Mucosa of descending colon (tissue), 3 donors: ENCODE measurements around the gene CPLX4. TPM values are rescaled to one million over a fixed set of nuclear protein-coding genes. Genes with fewer than 3 reads are reported as not detected.

Source experiments
- ATAC-seq: fragments of 200-7000 bp; cut with Tn5 transposase; one replicate; pipeline ENCODE4 v1.9.1; 2020; ENCODE audit warnings: mild to moderate bottlenecking, moderate library complexity
- DNase-seq, 3 donors: peaks; one replicate each; pipeline ENCODE4 v3.0.0-alpha.2; 2020
- H3K36me3 ChIP-seq: fragments of 200-600 bp; one replicate; pipeline ENCODE4 v1.8.0; 2021; ENCODE audit warnings: low read depth, mild to moderate bottlenecking
- H3K4me1 ChIP-seq: fragments of 200-600 bp; one replicate; pipeline ENCODE4 v1.8.0; 2021; ENCODE audit warnings: low read depth, mild to moderate bottlenecking
- H3K4me3 ChIP-seq: fragments of 200-600 bp; one replicate; pipeline ENCODE4 v1.8.0; 2021; ENCODE audit warnings: mild to moderate bottlenecking
- H3K9me3 ChIP-seq: fragments of 200-600 bp; one replicate; pipeline ENCODE4 v1.8.0; 2021; ENCODE audit warnings: mild to moderate bottlenecking
- intact Hi-C, 2 donors: fragments of 100-400 bp; cut with DNase I in 1 of 2; cut with micrococcal nuclease in 1 of 2; formaldehyde crosslinking; loops; one replicate each; pipeline versions ENCODE4 v1.11.0 to v1.11.1; 2022; cut with DNase I, micrococcal nuclease
- total RNA-seq, 3 donors: library from RNA; stranded (reverse); fragmentation: NEBNext Ultra II Directional in 2 of 3; extraction: Animal tissue kit (Norgen Biotek cat#: 25700) in 2 of 3; gene quantifications; one replicate each; pipeline versions ENCODE4 v1.2.1 to v1.2.4, GENCODE V29; 2021 to 2023
- TF ChIP-seq, protein P1 (sequence below): fragments of 200-600 bp; IDR thresholded peaks from one replicate; pipeline ENCODE4 v1.8.0; 2022; ENCODE audit warnings: antibody characterized with exemption, mild to moderate bottlenecking
- donor health status: DM: no; HTN: no; CAD: no; lungs with moderate emphysema.
- donor health status: DM: no; HTN: no; CAD: no.
- donor health status: DM: no; HTN: yes; CAD: no.

CPLX4 gene
- total RNA-seq, 3 donors from 2014 or later = not detected

DNA sequence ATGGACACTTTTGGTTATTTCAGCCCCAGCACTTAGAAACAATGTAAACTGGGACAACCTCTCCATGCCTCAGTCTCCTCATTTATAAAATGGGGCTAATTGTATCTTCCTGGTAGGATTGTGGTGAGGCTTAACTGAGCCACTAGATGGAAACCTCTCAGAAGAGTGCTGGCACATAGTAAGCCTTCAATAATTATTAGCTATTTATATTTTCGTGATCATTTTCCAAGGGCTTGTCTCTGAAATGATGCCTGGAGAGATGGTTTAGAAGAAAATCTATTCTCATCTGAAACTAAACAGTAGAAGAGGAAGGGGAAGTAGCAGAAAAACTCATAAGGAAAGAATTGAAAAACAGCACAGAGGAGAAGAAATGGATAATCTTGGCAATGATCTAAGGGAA, 52.0 kb downstream of the CPLX4 start:
- intact Hi-C loops = no loop called here

DNA sequence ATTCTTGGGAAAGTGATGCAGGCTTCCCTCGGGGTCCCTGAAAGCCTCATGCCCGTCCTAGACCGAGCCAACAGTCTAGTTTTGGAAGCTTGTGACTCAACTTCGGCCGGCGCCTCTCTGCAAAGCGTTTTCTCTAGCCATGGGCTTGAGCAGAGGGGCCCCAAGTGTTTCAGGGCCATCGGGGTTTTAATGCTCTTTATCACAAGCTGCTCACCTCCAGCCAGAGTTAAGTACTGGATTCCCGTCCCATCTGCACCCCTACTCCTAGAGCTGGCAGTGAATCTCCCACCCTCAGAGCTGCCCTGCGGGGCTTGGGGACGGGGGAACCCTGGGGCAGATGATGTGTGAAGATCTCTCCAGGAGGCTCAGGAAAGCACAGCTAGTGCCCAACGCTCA, 52.5 kb downstream of the CPLX4 start:
- TF ChIP-seq, protein P1, sequence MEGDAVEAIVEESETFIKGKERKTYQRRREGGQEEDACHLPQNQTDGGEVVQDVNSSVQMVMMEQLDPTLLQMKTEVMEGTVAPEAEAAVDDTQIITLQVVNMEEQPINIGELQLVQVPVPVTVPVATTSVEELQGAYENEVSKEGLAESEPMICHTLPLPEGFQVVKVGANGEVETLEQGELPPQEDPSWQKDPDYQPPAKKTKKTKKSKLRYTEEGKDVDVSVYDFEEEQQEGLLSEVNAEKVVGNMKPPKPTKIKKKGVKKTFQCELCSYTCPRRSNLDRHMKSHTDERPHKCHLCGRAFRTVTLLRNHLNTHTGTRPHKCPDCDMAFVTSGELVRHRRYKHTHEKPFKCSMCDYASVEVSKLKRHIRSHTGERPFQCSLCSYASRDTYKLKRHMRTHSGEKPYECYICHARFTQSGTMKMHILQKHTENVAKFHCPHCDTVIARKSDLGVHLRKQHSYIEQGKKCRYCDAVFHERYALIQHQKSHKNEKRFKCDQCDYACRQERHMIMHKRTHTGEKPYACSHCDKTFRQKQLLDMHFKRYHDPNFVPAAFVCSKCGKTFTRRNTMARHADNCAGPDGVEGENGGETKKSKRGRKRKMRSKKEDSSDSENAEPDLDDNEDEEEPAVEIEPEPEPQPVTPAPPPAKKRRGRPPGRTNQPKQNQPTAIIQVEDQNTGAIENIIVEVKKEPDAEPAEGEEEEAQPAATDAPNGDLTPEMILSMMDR = no peak
- peaks cover 3% of the 10 kb centered on the region for H3K4me1 ChIP-seq
- DNase-seq (no peak), ATAC-seq (no peak)
- no peak overlapping the region for H3K4me3 ChIP-seq
- no peaks in the 10 kb centered on the region for H3K36me3 ChIP-seq
- intact Hi-C loops = no loop called here
- no peaks in the 10 kb centered on the region for H3K9me3 ChIP-seq

More for the DNA sequence above, 52.0 kb downstream of the CPLX4 start:
- H3K9me3 ChIP-seq = no peaks in the 10 kb centered on the region
- H3K36me3 ChIP-seq = no peaks in the 10 kb centered on the region
- no peak overlapping the region for H3K4me3 ChIP-seq
- DNase-seq (no peak), ATAC-seq (no peak)
- TF ChIP-seq, protein P1 = no peak
- H3K4me1 ChIP-seq = peaks cover 3% of the 10 kb centered on the region

DNA sequence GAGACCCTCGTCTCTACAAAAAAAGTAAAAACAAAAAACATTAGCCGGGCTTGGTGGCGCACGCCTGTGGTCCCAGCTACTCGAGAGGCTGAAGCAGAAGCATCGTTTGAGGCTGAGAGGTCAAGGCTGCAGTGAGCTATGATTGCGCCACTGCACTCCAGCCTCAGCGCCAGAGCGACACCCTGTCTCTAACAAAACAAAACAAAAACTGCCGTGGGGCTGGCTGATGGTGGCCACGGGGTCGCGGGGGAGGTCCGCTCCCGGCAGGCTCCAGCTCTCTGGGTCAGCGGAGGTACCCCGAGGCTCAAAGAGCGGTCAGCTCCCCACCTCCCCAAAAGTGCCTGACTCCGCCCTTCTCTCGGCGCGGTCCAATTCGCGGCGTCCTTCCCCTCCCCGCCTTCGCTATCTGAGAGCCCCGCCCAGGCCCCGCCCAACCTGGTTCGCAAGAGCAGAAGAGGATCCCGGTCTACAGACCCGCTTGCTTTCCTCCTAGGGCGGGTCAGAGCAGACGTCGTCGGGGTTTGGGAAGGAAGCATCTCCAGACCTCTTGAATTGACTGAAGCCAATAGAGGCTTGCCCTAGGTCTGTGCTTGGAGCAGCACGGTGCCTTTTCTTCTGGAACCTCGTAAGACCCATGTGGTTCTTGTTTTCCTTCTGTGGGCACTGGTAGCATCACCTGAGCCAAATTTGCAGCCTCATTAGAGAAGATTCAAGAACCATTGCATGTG, 53.0 kb downstream of the CPLX4 start:
- Histone ChIP-seq H3K4me3 (no peak overlapping the region), H3K36me3 (no peaks in the 10 kb centered on the region), H3K9me3 (no peaks in the 10 kb centered on the region), H3K4me1 (peaks cover 3% of the 10 kb centered on the region)
- no peak for ATAC-seq
- DNase-seq = peak in 1 of 3 donors; percentile 45
- intact Hi-C loops = no loop called here
- TF ChIP-seq, protein P1 = no peak

DNA sequence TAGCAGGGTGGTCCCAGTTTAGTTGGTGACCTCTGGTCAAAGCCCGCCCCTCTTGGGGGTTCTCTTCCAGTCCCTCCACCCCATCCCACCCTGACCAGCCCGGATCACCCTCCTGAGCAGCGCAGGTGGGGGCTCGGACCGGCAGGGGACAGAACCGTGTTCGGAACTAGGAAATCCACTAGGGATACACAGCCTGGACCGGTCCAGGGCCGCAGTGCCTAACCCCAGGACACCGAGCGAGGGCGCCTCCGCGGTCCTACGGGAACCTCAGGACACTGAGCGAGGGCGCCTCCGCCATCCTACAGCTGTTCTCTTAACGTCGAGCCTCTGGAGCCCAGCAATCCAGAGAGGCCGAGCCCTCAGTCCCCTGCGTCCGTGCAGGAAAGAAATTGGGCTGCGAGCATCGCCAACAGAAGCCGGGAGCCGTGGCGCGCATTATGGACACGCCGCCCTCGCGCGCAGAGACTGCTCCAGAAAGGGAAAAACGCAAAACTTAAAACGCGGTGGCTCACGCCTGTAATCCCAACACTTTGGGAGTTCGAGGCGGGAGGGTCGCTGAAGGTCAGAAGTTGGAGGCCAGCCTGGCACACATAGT, 53.7 kb downstream of the CPLX4 start:
- no peak for ATAC-seq
- Histone ChIP-seq H3K4me3 (no peak overlapping the region), H3K36me3 (no peaks in the 10 kb centered on the region), H3K4me1 (peaks cover 3% of the 10 kb centered on the region), H3K9me3 (no peaks in the 10 kb centered on the region)
- TF ChIP-seq, protein P1 = no peak
- intact Hi-C loops = no loop called here
- DNase-seq = no peak

DNA sequence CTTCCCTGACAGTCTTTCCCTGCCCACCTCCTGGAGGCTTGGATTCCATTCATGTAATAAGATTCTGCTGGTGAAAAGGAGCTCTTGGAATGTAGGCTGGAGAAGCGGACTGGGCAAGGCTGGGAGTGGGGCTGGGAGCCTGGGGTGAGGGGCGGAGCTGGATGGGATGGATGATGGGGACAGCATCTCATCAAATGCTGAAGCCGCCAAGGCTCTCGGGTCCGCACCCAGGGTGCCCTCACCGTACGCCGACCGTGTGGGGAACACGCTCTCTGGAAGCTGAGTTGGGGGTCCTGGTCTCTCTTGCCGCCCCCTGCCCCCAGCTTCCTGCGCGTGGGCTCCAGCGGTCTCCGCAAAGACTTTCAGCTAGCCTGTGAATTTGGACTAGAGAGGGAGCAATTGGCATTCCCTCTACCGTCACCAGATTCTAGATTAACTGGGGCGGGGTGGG, 54.3 kb downstream of the CPLX4 start:
- Histone ChIP-seq H3K9me3 (no peaks in the 10 kb centered on the region), H3K36me3 (no peaks in the 10 kb centered on the region), H3K4me3 (no peak overlapping the region), H3K4me1 (peaks cover 3% of the 10 kb centered on the region)
- TF ChIP-seq, protein P1 = no peak
- ATAC-seq (no peak), DNase-seq (no peak)
- intact Hi-C loops = no loop called here
